Measurements from ENCODE around the gene BMP6. TPM values are rescaled to one million over a fixed set of nuclear protein-coding genes. Genes with fewer than 3 reads are reported as not detected.

The BMP6 gene
- total and polyA plus RNA-seq, 2 donors from 2014 or later: 5.0 to 10.0 TPM

DNA sequence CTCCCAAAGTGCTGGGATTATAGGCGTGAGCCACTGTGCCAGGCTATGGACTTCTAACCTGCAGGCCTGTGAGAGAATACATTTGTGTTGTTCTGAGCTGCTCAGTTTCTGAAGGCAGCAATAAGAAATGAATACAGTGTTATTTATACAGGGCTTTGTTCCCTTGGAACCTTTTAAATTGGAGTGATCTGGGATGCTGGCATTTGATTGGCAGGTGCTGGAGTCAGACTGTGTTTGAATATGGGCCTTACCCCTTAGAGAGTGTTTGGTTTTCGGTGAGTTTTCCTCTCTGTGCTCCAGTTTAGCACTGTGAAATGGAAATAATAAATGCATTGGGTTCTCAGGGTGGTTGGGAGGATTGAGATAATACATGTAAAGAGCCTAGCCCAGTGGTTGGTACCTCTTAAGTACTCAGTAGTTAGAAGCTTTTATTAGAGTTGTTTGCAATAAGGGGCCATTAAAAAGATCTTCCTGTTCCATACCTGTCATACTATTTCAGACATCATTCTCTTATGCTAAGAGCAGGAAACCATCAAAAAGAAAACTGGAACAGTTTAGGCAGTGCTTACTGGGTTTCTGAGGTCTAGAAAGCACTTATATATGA lies 22.1 kb downstream of the BMP6 start:
- intact Hi-C loops (cut with DNase I): no loop called here
- FAIRE-seq: no peak

GRCh38 chr6:7749478-7749877 lies 23.6 kb downstream of the BMP6 start:
- TF ChIP-seq, protein P1, sequence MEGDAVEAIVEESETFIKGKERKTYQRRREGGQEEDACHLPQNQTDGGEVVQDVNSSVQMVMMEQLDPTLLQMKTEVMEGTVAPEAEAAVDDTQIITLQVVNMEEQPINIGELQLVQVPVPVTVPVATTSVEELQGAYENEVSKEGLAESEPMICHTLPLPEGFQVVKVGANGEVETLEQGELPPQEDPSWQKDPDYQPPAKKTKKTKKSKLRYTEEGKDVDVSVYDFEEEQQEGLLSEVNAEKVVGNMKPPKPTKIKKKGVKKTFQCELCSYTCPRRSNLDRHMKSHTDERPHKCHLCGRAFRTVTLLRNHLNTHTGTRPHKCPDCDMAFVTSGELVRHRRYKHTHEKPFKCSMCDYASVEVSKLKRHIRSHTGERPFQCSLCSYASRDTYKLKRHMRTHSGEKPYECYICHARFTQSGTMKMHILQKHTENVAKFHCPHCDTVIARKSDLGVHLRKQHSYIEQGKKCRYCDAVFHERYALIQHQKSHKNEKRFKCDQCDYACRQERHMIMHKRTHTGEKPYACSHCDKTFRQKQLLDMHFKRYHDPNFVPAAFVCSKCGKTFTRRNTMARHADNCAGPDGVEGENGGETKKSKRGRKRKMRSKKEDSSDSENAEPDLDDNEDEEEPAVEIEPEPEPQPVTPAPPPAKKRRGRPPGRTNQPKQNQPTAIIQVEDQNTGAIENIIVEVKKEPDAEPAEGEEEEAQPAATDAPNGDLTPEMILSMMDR (IDR thresholded peaks at IDR 0.05; ENCODE audit: borderline replicate concordance, extremely low read depth, insufficient read depth): no peak
- no peaks in the 10 kb centered on the region for H3K9me3 ChIP-seq (ENCODE audit: control insufficient read depth in 2 of 3, insufficient read depth in 1 of 3, low read length in 3 of 3)
- no peak for FAIRE-seq
- H3K9ac ChIP-seq (ENCODE audit: low read length in 3 of 3): no peak overlapping the region
- no peak overlapping the region for H3K4me3 ChIP-seq (ENCODE audit: low read length in 3 of 3)
- intact Hi-C loops (cut with DNase I): no loop called here
- DNase-seq: no peak
- H3K4me1 ChIP-seq (ENCODE audit: control insufficient read depth in 2 of 3, insufficient read depth in 2 of 3, low read depth in 1 of 3, low read length in 3 of 3): no peaks in the 10 kb centered on the region
- no peaks in the 10 kb centered on the region for H3K36me3 ChIP-seq (ENCODE audit: control insufficient read depth in 2 of 3, insufficient read depth in 3 of 3, low read length in 3 of 3)
- no peaks in the 10 kb centered on the region for H3K27me3 ChIP-seq (ENCODE audit: control insufficient read depth, insufficient read depth, low read length)
- no peak overlapping the region for H3K27ac ChIP-seq (ENCODE audit: low read depth in 2 of 2, low read length in 2 of 2)

More for the DNA sequence above, 22.1 kb downstream of the BMP6 start:
- Histone ChIP-seq H3K36me3 (ENCODE audit: control insufficient read depth in 2 of 3, insufficient read depth in 3 of 3, low read length in 3 of 3) (no peaks in the 10 kb centered on the region), H3K9ac (ENCODE audit: low read length in 3 of 3) (no peak overlapping the region), H3K4me1 (ENCODE audit: control insufficient read depth in 2 of 3, insufficient read depth in 2 of 3, low read depth in 1 of 3, low read length in 3 of 3) (no peaks in the 10 kb centered on the region), H3K9me3 (ENCODE audit: control insufficient read depth in 2 of 3, insufficient read depth in 1 of 3, low read length in 3 of 3) (no peaks in the 10 kb centered on the region), H3K27me3 (ENCODE audit: control insufficient read depth, insufficient read depth, low read length) (no peaks in the 10 kb centered on the region), H3K4me3 (ENCODE audit: low read length in 3 of 3) (no peak overlapping the region), H3K27ac (ENCODE audit: low read depth in 2 of 2, low read length in 2 of 2) (no peak overlapping the region)
- no peak for DNase-seq
- TF ChIP-seq, protein P1 (IDR thresholded peaks at IDR 0.05; ENCODE audit: borderline replicate concordance, extremely low read depth, insufficient read depth): no peak

DNA sequence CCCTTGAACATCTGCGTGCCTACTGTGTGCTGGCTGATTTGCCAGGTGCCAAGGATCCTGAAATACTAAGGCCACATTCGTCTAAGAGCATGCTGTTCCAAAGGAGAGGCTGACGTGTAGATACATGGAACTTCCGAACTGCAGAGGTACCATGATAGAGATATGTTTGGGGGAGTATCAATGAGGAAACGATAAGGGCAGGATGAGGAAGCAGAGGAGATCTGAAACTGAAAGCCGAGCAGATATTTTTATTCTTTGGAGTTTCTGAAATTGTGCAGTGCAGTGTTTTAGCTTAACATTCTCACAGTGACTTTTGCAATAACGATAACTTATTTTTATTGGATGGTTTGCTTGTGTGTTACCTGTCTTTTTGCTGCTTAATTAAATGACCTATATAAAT lies 24.3 kb downstream of the BMP6 start:
- H3K27ac ChIP-seq (ENCODE audit: low read depth in 2 of 2, low read length in 2 of 2): no peak overlapping the region
- H3K9ac ChIP-seq (ENCODE audit: low read length in 3 of 3): no peak overlapping the region
- TF ChIP-seq, protein P1 (IDR thresholded peaks at IDR 0.05; ENCODE audit: borderline replicate concordance, extremely low read depth, insufficient read depth): no peak
- no peaks in the 10 kb centered on the region for H3K27me3 ChIP-seq (ENCODE audit: control insufficient read depth, insufficient read depth, low read length)
- no peak overlapping the region for H3K4me3 ChIP-seq (ENCODE audit: low read length in 3 of 3)
- DNase-seq (no peak), FAIRE-seq (no peak)
- H3K36me3 ChIP-seq (ENCODE audit: control insufficient read depth in 2 of 3, insufficient read depth in 3 of 3, low read length in 3 of 3): no peaks in the 10 kb centered on the region
- H3K4me1 ChIP-seq (ENCODE audit: control insufficient read depth in 2 of 3, insufficient read depth in 2 of 3, low read depth in 1 of 3, low read length in 3 of 3): no peaks in the 10 kb centered on the region
- intact Hi-C loops (cut with DNase I): no loop called here
- no peaks in the 10 kb centered on the region for H3K9me3 ChIP-seq (ENCODE audit: control insufficient read depth in 2 of 3, insufficient read depth in 1 of 3, low read length in 3 of 3)

GRCh38 chr6:7758456-7758855 lies 32.6 kb downstream of the BMP6 start:
- intact Hi-C loops (cut with DNase I): no loop called here
- TF ChIP-seq, protein P1 (IDR thresholded peaks at IDR 0.05; ENCODE audit: borderline replicate concordance, extremely low read depth, insufficient read depth): no peak
- FAIRE-seq: no peak

More at GRCh38 chr6:7758456-7758855, 32.6 kb downstream of the BMP6 start:
- Histone ChIP-seq H3K27me3 (ENCODE audit: control insufficient read depth, insufficient read depth, low read length) (no peaks in the 10 kb centered on the region), H3K4me1 (ENCODE audit: control insufficient read depth in 2 of 3, insufficient read depth in 2 of 3, low read depth in 1 of 3, low read length in 3 of 3) (no peaks in the 10 kb centered on the region), H3K9me3 (ENCODE audit: control insufficient read depth in 2 of 3, insufficient read depth in 1 of 3, low read length in 3 of 3) (peaks cover 0 to 2% (median 0%) of the 10 kb centered on the region in 3 donors), H3K27ac (ENCODE audit: low read depth in 2 of 2, low read length in 2 of 2) (no peak overlapping the region), H3K36me3 (ENCODE audit: control insufficient read depth in 2 of 3, insufficient read depth in 3 of 3, low read length in 3 of 3) (no peaks in the 10 kb centered on the region), H3K4me3 (ENCODE audit: low read length in 3 of 3) (no peak overlapping the region), H3K9ac (ENCODE audit: low read length in 3 of 3) (no peak overlapping the region)
- no peak for DNase-seq
